Thoracic aorta (tissue), 2 donors: ENCODE results near the gene GTF3C2. TPM values are rescaled to one million over a fixed set of nuclear protein-coding genes. Genes with fewer than 3 reads are reported as not detected.

Experiments
- ATAC-seq: fragments of 150-250 bp; one replicate; pipeline ENCODE4 v1.8.0; 2017; ENCODE audit warnings: low read depth; ENCODE audit not compliant: insufficient number of reproducible peaks, low FRiP score
- DNase-seq: peaks from one replicate; pipeline ENCODE4 v3.0.0-alpha.2; 2020; ENCODE audit warnings: low spot score
- H3K27ac ChIP-seq, 2 donors: fragments of 200-600 bp; sonication (generic); 1 replicate in 1 of 2; 2 replicates in 1 of 2; pipeline ENCODE4 v1.5.1; 2016; ENCODE audit warnings: mild to moderate bottlenecking in 2 of 2, moderate library complexity in 2 of 2
- H3K27me3 ChIP-seq: fragments of 200-600 bp; sonication (generic); replicated peaks from 2 replicates; pipeline ENCODE4 v1.6.0; 2016; ENCODE audit warnings: mild to moderate bottlenecking; ENCODE audit not compliant: insufficient read depth
- H3K36me3 ChIP-seq: fragments of 200-600 bp; sonication (generic); one replicate; pipeline ENCODE4 v1.5.1; 2016
- H3K4me1 ChIP-seq, 2 donors: fragments of 200-600 bp; sonication (generic); 1 replicate in 1 of 2; 2 replicates in 1 of 2; pipeline versions ENCODE4 v1.5.1 to v1.6.0; 2016; ENCODE audit warnings: low read depth in 2 of 2, mild to moderate bottlenecking in 1 of 2; ENCODE audit not compliant: control insufficient read depth in 1 of 2
- H3K4me3 ChIP-seq: fragments of 200-600 bp; sonication (generic); 2 replicates; pipeline ENCODE4 v1.5.1; 2016; ENCODE audit warnings: mild to moderate bottlenecking
- H3K9me3 ChIP-seq: fragments of 200-600 bp; sonication (generic); 2 replicates; pipeline ENCODE4 v1.5.1; 2016
- total RNA-seq, 2 donors: library from RNA; depleted of rRNA; stranded (reverse); fragments of >200 nt; gene quantifications; one replicate each; pipeline versions ENCODE4 v1.1.0 to v1.2.3, GENCODE V29; 2016
- TF ChIP-seq, protein P1 (sequence below): fragments of 200-600 bp; sonication (generic); IDR thresholded peaks from one replicate; pipeline ENCODE4 v1.5.1; 2019; ENCODE audit warnings: antibody characterized with exemption

The GTF3C2 gene, protein sequence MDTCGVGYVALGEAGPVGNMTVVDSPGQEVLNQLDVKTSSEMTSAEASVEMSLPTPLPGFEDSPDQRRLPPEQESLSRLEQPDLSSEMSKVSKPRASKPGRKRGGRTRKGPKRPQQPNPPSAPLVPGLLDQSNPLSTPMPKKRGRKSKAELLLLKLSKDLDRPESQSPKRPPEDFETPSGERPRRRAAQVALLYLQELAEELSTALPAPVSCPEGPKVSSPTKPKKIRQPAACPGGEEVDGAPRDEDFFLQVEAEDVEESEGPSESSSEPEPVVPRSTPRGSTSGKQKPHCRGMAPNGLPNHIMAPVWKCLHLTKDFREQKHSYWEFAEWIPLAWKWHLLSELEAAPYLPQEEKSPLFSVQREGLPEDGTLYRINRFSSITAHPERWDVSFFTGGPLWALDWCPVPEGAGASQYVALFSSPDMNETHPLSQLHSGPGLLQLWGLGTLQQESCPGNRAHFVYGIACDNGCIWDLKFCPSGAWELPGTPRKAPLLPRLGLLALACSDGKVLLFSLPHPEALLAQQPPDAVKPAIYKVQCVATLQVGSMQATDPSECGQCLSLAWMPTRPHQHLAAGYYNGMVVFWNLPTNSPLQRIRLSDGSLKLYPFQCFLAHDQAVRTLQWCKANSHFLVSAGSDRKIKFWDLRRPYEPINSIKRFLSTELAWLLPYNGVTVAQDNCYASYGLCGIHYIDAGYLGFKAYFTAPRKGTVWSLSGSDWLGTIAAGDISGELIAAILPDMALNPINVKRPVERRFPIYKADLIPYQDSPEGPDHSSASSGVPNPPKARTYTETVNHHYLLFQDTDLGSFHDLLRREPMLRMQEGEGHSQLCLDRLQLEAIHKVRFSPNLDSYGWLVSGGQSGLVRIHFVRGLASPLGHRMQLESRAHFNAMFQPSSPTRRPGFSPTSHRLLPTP
- 10 to 100 TPM; 56.6 to 58.8 TPM for total RNA-seq

DNA sequence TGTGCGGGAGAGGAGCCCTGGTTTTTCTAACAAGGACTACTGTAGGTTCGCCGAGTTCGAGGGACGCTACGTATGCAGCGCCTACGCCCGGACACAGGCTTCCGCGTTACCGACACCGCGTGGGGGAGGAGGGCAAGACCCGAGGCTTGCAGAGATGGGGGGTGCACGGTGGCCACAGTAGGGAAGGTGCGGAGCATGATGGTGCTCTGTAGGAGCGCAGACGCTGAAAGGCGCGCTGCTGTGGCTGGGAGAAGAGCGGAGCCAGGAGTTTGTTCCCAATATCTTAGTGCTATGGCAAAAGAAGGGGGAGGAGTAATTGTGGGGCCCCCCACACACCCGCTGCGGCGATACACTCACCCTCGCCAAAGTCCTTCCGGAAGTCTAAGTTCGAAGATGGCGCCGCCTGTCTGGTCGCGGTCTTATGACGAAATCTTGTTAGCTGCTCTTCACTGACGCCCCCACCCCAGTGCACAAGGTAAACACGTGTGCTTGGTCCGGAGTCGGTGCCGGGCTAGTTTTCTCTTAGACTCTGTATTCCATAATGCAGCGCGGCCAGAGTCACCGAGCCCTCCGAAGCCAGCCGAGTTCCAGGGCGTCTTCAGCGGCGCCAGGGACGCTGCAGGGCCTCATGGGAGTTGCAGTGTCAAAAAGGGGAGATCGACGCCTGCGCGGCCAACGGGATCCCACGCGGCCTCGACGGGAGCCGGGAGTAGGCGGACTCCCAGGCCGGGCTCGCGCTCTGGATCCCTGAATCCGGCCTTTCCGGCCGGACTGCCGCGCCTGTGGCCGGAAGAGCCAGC lies at the start of gene GTF3C2:
TSS of gene GTF3C2 (minus strand) at position 383 of the 800 bp plus-strand sequence. CDS start 13,210 bp downstream, outside the sequence.
- Histone ChIP-seq H3K36me3 (no peaks in the 10 kb centered on the region), H3K27ac (peak within 1 kb of the TSS; percentile 76 to 91), H3K4me3 (peak within 1 kb of the TSS; percentile 85), H3K27me3 (no peaks in the 10 kb centered on the region), H3K4me1 (peaks cover 23 to 29% of the 10 kb centered on the region in 2 donors), H3K9me3 (no peaks in the 10 kb centered on the region)
- peak; percentile 92 for ATAC-seq
- TF ChIP-seq, protein P1, sequence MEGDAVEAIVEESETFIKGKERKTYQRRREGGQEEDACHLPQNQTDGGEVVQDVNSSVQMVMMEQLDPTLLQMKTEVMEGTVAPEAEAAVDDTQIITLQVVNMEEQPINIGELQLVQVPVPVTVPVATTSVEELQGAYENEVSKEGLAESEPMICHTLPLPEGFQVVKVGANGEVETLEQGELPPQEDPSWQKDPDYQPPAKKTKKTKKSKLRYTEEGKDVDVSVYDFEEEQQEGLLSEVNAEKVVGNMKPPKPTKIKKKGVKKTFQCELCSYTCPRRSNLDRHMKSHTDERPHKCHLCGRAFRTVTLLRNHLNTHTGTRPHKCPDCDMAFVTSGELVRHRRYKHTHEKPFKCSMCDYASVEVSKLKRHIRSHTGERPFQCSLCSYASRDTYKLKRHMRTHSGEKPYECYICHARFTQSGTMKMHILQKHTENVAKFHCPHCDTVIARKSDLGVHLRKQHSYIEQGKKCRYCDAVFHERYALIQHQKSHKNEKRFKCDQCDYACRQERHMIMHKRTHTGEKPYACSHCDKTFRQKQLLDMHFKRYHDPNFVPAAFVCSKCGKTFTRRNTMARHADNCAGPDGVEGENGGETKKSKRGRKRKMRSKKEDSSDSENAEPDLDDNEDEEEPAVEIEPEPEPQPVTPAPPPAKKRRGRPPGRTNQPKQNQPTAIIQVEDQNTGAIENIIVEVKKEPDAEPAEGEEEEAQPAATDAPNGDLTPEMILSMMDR: peak; percentile 15
- DNase-seq: peak; percentile 83

DNA sequence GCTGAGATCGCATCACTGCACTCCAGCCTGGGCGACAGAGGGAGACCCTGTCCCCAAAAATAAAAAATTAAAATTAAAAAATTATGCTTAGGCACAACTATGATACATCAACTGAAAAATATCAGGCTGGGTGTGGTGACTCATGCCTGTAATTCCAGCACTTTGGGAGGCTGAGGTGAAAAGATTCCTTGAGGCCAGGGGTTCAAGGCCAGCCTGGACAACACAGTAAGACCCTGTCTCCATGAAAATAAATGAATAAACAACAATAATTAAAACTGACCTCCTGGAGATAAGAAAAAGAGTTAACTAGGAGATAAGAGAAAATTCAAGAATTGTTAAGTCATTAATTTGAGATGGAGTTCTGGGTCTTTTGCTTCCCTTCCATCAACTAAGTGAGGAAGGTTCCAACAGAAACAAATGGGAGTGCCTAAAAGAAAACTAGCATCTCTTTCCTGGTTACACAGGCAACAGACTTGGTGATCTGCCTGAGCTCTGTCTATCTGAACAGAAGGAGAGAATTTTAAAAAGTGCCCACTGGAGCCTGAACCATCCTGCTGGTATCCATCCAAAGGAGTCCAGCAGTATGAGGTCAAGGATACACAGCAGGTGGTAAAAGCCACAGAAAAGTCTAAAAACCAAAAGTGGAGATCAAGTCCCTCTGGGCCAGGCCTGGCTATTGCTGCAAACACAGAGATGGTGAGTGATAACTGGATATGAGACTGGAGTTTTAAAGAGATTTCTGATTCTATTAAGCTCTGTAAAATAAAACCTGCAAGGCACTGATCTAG lies 44.0 kb upstream of the GTF3C2 start:
- ATAC-seq (no peak), DNase-seq (no peak)
- Histone ChIP-seq H3K4me3 (no peak overlapping the region), H3K9me3 (no peaks in the 10 kb centered on the region), H3K4me1 (no peaks in the 10 kb centered on the region), H3K27ac (no peak overlapping the region), H3K36me3 (no peaks in the 10 kb centered on the region), H3K27me3 (no peaks in the 10 kb centered on the region)
- TF ChIP-seq, protein P1: no peak

DNA sequence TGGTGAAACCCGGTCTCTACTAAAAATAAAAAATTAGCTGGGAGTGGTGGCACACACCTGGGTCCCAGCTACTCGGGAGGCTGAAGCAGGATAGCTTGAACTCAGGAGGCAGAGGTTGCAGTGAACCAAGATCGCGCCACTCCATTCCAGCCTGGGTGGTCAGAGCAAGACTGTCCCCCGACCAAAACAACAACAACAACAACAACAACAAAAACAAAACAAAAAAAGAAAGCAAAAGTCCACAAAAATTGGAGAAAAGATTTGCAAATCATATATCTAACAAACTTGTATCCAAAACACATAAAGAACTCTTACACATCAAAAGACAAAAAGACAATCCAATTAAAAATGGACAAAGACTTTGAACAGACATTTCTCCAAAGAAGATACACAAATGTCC lies 42.4 kb upstream of the GTF3C2 start:
- H3K4me1 ChIP-seq: no peaks in the 10 kb centered on the region
- no peak for ATAC-seq
- no peaks in the 10 kb centered on the region for H3K27me3 ChIP-seq
- TF ChIP-seq, protein P1: no peak
- H3K27ac ChIP-seq: no peak overlapping the region
- no peaks in the 10 kb centered on the region for H3K36me3 ChIP-seq
- no peaks in the 10 kb centered on the region for H3K9me3 ChIP-seq
- H3K4me3 ChIP-seq: no peak overlapping the region
- DNase-seq: no peak

DNA sequence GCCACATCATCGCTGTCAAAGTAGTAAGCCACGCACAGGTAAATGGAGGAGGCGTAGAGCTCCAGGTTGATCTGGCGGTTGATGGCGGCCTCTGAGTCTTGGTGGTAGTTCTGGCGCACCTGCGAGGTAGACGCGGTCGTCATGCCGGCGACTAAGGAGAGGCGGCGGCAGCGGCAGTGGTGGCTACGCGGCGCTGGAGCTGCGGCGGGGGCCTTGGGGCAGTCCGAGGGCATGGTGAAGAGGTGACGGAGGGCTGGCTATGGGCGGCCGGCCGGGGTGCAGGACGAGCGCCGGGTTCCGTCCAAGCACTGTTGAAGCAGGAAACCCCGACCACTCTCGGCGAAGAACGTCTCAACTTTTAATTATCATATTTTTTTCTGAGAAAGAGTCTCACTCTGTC lies 36.7 kb upstream of the GTF3C2 start:
- Histone ChIP-seq H3K36me3 (no peaks in the 10 kb centered on the region), H3K4me1 (no peaks in the 10 kb centered on the region), H3K27ac (no peak overlapping the region), H3K9me3 (no peaks in the 10 kb centered on the region), H3K27me3 (no peaks in the 10 kb centered on the region), H3K4me3 (no peak overlapping the region)
- ATAC-seq (no peak), DNase-seq (no peak)
- TF ChIP-seq, protein P1: no peak
